Testis (tissue), 3 donors: ENCODE measurements around the gene GOLM1. TPM values are rescaled to one million over a fixed set of nuclear protein-coding genes. Genes with fewer than 3 reads are reported as not detected.

Source experiments
- DNase-seq: peaks from one replicate; pipeline ENCODE4 v3.0.0-alpha.2; 2019
- H3K27ac ChIP-seq, 2 donors: fragments of 200-600 bp; sonication (generic); one replicate each; pipeline ENCODE4 v1.5.1; 2019
- H3K27me3 ChIP-seq: fragments of 200-600 bp; sonication (generic); one replicate; pipeline ENCODE4 v1.5.1; 2019
- H3K36me3 ChIP-seq: fragments of 200-600 bp; sonication (generic); one replicate; pipeline ENCODE4 v1.5.1; 2017; ENCODE audit warnings: low read depth; ENCODE audit errors: missing control alignments
- H3K4me1 ChIP-seq: fragments of 200-600 bp; sonication (generic); one replicate; pipeline ENCODE4 v1.5.1; 2019
- H3K4me3 ChIP-seq, 2 donors: fragments of 200-600 bp; sonication (generic); one replicate each; pipeline ENCODE4 v1.5.1; 2017 to 2019
- H3K9me3 ChIP-seq: fragments of 200-600 bp; sonication (generic); one replicate; pipeline ENCODE4 v1.5.1; 2017
- CTCF ChIP-seq, 3 experiments: fragments of 450-650 bp in 2 of 3; fragments of 200-600 bp in 1 of 3; sonication (generic) in 1 of 3; IDR thresholded peaks; one replicate each; pipeline ENCODE4 v1.5.1; 2016 to 2019; ENCODE audit warnings: antibody characterized with exemption in 3 of 3, mild to moderate bottlenecking in 2 of 3, moderate library complexity in 1 of 3
- POLR2A ChIP-seq: fragments of 450-650 bp; IDR thresholded peaks from one replicate; pipeline ENCODE4 v1.6.1; 2017; ENCODE audit warnings: antibody characterized with exemption, mild to moderate bottlenecking, moderate library complexity
- WGBS, 2 donors: methylation state at CpG; one replicate each; pipeline ENCODE4 v1.1.5; 2018; 5-methylcytosine and 5-hydroxymethylcytosine counted together
- intact Hi-C: fragments of 100-400 bp; cut with DNase I; formaldehyde crosslinking; loops from one replicate; pipeline ENCODE4 v1.15.1; 2023; ENCODE audit warnings: low total_unique reads
- polyA plus RNA-seq: library from polyadenylated mRNA; stranded (reverse); fragments of 350-450 nt; fragmentation: Illumina TruSeq; extraction: RNeasy Lipid Tissue Mini Kit (QIAGEN cat#74804); gene quantifications from one replicate; pipeline ENCODE4 v1.2.3, GENCODE V29; 2014; ENCODE audit warnings: low read depth, low replicate concordance; ENCODE audit not compliant: insufficient read depth
- total RNA-seq, 2 donors: library from RNA; depleted of rRNA; stranded (reverse); fragments of >200 nt; gene quantifications; one replicate each; pipeline ENCODE4 v1.2.3, GENCODE V29; 2016

Gene GOLM1
- total and polyA plus RNA-seq, 3 donors from 2014 or later: 28.3 to 37.0 (median 29.3) TPM

- H3K36me3 ChIP-seq: no peaks in the 10 kb centered on the region
- H3K9me3 ChIP-seq: no peaks in the 10 kb centered on the region
- H3K27me3 ChIP-seq: no peaks in the 10 kb centered on the region
- H3K4me3 ChIP-seq: no peak overlapping the region
- no peak for DNase-seq
- WGBS, 2 donors: 100% methylated on average over 3 of the region's 3 CpGs; no CpG with 5 or more reads in 1 of the 2 donors
- TF ChIP-seq POLR2A: no peak
- intact Hi-C loops: no loop called here
- no peaks in the 10 kb centered on the region for H3K4me1 ChIP-seq
- H3K27ac ChIP-seq: no peak overlapping the region
Measured at GRCh38 chr9:86102626-86103025, 3.3 kb upstream of the GOLM1 start.

GRCh38 chr9:86099701-86100364, 475 bp upstream of the GOLM1 start:
- H3K9me3 ChIP-seq: no peaks in the 10 kb centered on the region
- no peaks in the 10 kb centered on the region for H3K4me1 ChIP-seq
- intact Hi-C loops: no loop called here
- H3K36me3 ChIP-seq: no peaks in the 10 kb centered on the region
- DNase-seq: peak; percentile 78
- no peaks in the 10 kb centered on the region for H3K27me3 ChIP-seq
- peak overlapping the region; percentile 35 to 87 for H3K27ac ChIP-seq
- no peak for TF ChIP-seq POLR2A
- no peak for TF ChIP-seq CTCF (IDR thresholded peaks at IDR 0.05)
- 0 to 2% methylated on average over 14 to 42 of the region's 45 CpGs for WGBS, 2 donors
- peak overlapping the region; percentile 55 to 71 for H3K4me3 ChIP-seq

GRCh38 chr9:86097510-86098224, 1.7 kb downstream of the GOLM1 start:
- Histone ChIP-seq H3K4me1 (no peaks in the 10 kb centered on the region), H3K27ac (no peak overlapping the region), H3K27me3 (no peaks in the 10 kb centered on the region), H3K9me3 (no peaks in the 10 kb centered on the region), H3K36me3 (no peaks in the 10 kb centered on the region), H3K4me3 (no peak overlapping the region)
- intact Hi-C loops: no loop called here
- 61 to 78% methylated on average over 10 of the region's 10 CpGs for WGBS, 2 donors
- TF ChIP-seq CTCF (IDR thresholded peaks at IDR 0.05): no peak
- no peak for DNase-seq

GRCh38 chr9:86096386-86096785, 3.0 kb downstream of the GOLM1 start:
- Histone ChIP-seq H3K9me3 (no peaks in the 10 kb centered on the region), H3K27me3 (no peaks in the 10 kb centered on the region), H3K4me3 (no peak overlapping the region), H3K36me3 (no peaks in the 10 kb centered on the region), H3K4me1 (no peaks in the 10 kb centered on the region), H3K27ac (no peak overlapping the region)
- DNase-seq: no peak
- intact Hi-C loops: no loop called here
- 64 to 71% methylated on average over 2 of the region's 2 CpGs for WGBS, 2 donors
- no peak for TF ChIP-seq POLR2A
- no peak for TF ChIP-seq CTCF (IDR thresholded peaks at IDR 0.05)

DNA sequence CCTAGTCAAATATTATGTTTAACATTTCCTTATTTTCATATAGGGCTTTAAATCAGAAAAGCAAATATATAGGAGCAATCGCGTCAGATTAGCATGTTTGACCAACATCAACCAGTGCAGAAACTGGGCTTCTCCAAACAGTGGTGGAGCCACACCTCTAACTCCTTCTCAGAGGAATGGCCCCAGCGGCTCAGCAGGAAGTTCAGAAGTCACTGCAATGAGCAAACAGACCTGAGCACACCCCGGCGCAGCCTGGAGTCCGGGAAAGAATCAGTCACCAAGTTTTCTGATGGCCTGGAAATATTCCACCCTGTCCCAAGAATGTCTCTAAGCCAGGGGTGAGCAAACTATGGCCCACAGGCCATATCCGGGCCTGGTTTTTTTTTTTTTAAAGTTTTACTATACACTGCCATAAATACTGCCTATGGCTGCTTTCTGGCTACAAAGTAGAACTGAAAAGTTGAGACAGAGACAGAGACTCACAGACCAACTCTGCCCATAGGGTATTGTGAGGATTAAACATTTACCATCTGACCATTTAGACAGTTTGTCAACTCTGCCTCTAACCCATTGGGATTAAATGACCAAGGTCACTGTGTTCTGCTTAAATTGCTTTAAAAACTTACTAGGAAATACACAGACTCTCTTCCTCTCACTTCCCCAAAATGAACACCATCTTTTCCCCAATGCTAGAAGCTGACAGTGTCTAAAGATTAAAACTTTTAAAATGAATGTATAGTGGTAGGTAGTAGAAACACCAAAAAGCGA, 5.4 kb downstream of the GOLM1 start:
- WGBS, 2 donors: 81 to 88% methylated on average over 8 of the region's 8 CpGs
- Histone ChIP-seq H3K27ac (no peak overlapping the region), H3K9me3 (no peaks in the 10 kb centered on the region), H3K4me3 (no peak overlapping the region), H3K36me3 (no peaks in the 10 kb centered on the region), H3K4me1 (no peaks in the 10 kb centered on the region), H3K27me3 (no peaks in the 10 kb centered on the region)
- TF ChIP-seq CTCF (IDR thresholded peaks at IDR 0.05) (no peak), POLR2A (no peak)
- DNase-seq: no peak
- intact Hi-C loops: no loop called here
